T-cell (primary cell): Measurements from ENCODE around the gene TMEM245. TPM values are rescaled to one million over a fixed set of nuclear protein-coding genes. Genes with fewer than 3 reads are reported as not detected.
"Not testable (repeated sequence)": the region's sequence is repeated elsewhere in the genome, so short reads cannot be mapped to it uniquely, and the experiment has no call there.

Experiments used
- ATAC-seq, 4 experiments: fragments of 200-7000 bp in 3 of 4; fragments of 150-1000 bp in 1 of 4; cut with Tn5 transposase; replicated peaks in 1 of 4; 1 replicate in 3 of 4; 2 replicates in 1 of 4; pipeline ENCODE4 v1.10.0; 2021; ENCODE audit warnings: moderate library complexity in 3 of 4, mild to moderate bottlenecking in 2 of 4, moderate number of reproducible peaks in 1 of 4
- CTCF ChIA-PET, 2 donors: fragments of 300-600 bp; sonication (Branson Sonifier 250); formaldehyde crosslinking; loops; one replicate each; lab custom pipeline; 2022; ENCODE audit warnings: antibody characterized with exemption in 2 of 2; lab: Charles Lee
- POLR2A ChIA-PET, 2 donors: fragments of 300-600 bp; sonication (Branson Sonifier 250); formaldehyde crosslinking; loops; one replicate each; lab custom pipeline; 2022; ENCODE audit warnings: antibody characterized with exemption in 2 of 2; lab: Charles Lee
- DNase-seq, 35 experiments: peaks; one replicate each; pipeline versions ENCODE4 v3.0.0 to v3.0.0-alpha.2; 2013 to 2023
- H3K27ac ChIP-seq: one replicate; pipeline ENCODE4 v1.5.1; 2013; ENCODE audit warnings: low read length
- H3K27me3 ChIP-seq, 2 experiments: replicated peaks in 1 of 2; 1 replicate in 1 of 2; 2 replicates in 1 of 2; pipeline versions ENCODE4 v1.6.1 to v1.7.0; 2013; ENCODE audit warnings: low read length in 1 of 2, mixed read lengths in 1 of 2; ENCODE audit not compliant: control insufficient read depth in 2 of 2, insufficient read depth in 2 of 2; ENCODE audit errors: extremely low read depth in 1 of 2
- H3K36me3 ChIP-seq, 2 donors: 1 replicate in 1 of 2; 2 replicates in 1 of 2; pipeline versions ENCODE4 v1.6.1 to v1.7.0; 2013; ENCODE audit warnings: low read length in 1 of 2; ENCODE audit not compliant: control insufficient read depth in 2 of 2, insufficient read depth in 1 of 2; ENCODE audit errors: extremely low read depth in 1 of 2
- H3K4me1 ChIP-seq, 2 experiments: 1 replicate in 1 of 2; 2 replicates in 1 of 2; pipeline versions ENCODE4 v1.6.1 to v1.7.0; 2013; ENCODE audit warnings: low read length in 2 of 2, mixed read lengths in 1 of 2; ENCODE audit not compliant: insufficient read depth in 2 of 2, control insufficient read depth in 1 of 2; ENCODE audit errors: extremely low read depth in 1 of 2
- H3K4me3 ChIP-seq, 2 donors: 1 replicate in 1 of 2; 2 replicates in 1 of 2; pipeline versions ENCODE4 v1.5.1 to v1.7.0; 2013; ENCODE audit warnings: mild to moderate bottlenecking in 2 of 2, low read length in 1 of 2, moderate library complexity in 1 of 2; ENCODE audit not compliant: control insufficient read depth in 1 of 2; ENCODE audit errors: extremely low read depth in 1 of 2
- H3K9me3 ChIP-seq: 2 replicates; pipeline ENCODE4 v1.7.0; 2013
- H3K27ac Mint-ChIP-seq, 2 donors: one replicate each; pipeline ENCODE4 v1.8.0; 2020 to 2021; ENCODE audit warnings: mild to moderate bottlenecking in 2 of 2, mixed read lengths in 2 of 2
- H3K27me3 Mint-ChIP-seq, 2 donors: one replicate each; pipeline ENCODE4 v1.8.0; 2021 to 2022; ENCODE audit warnings: mixed read lengths in 2 of 2
- H3K36me3 Mint-ChIP-seq: one replicate; pipeline ENCODE4 v1.8.0; 2021; ENCODE audit warnings: mixed read lengths
- H3K4me1 Mint-ChIP-seq, 3 donors: one replicate each; pipeline ENCODE4 v1.8.0; 2020 to 2022; ENCODE audit warnings: mixed read lengths in 3 of 3, mild to moderate bottlenecking in 1 of 3
- H3K4me3 Mint-ChIP-seq, 3 donors: one replicate each; pipeline ENCODE4 v1.8.0; 2020 to 2022; ENCODE audit warnings: mild to moderate bottlenecking in 3 of 3, mixed read lengths in 3 of 3, moderate library complexity in 3 of 3
- H3K9me3 Mint-ChIP-seq, 3 donors: one replicate each; pipeline ENCODE4 v1.8.0; 2020 to 2022; ENCODE audit warnings: mixed read lengths in 3 of 3
- WGBS: methylation state at CpG from one replicate; pipeline ENCODE4 v1.1.5; 2013; ENCODE audit warnings: missing lambda C conversion rate; ENCODE audit not compliant: insufficient coverage; 5-methylcytosine and 5-hydroxymethylcytosine counted together
- total RNA-seq, 35 experiments: library from RNA in 6 of 35; stranded (reverse) in 6 of 35; fragments of 120-200 nt in 1 of 35; gene quantifications; one replicate each; pipeline versions ENCODE4 v1.2.1 to v1.2.4 and lab custom pipeline; 2013 to 2026

The TMEM245 gene
- total RNA-seq, 5 donors from 2014 or later (not counting 1 experiment from before 2014, with no cell fraction given) = 32.5 to 68.1 (median 52.5) TPM

DNA sequence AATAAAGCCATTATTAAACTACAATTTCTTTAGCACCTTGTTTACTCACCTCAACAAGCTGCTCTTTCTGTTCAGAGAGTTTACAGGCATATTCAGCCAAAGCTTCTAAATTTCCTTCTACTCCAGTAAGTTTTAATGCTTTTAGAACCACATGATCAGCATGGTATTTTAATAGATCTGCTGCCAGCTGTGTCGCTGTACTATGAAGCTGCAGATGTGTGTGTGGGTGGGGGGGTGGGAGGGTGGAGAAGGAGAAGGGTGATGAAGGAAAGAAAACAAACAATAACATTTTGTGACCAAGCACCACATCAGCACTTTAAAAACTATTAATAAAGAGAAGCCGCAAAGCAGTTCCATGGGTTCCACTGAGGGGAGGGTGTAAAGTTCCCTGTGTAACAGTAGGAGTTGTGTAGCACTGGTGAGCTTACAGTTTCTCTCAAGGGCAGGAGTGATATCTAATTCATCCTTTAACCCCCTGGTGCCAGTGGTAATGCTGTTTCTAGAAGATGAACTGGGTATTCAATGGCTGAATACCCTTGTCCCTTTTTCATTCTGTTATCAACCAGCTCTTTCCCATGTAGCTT lies 147.0 kb downstream of the TMEM245 start:
- H3K36me3 ChIP-seq = no peaks in the 10 kb centered on the region
- Mint-ChIP-seq H3K9me3 (peaks cover 8 to 13% (median 10%) of the 10 kb centered on the region in 3 donors), H3K36me3 (peaks cover 11% of the 10 kb centered on the region), H3K4me1 (no peaks in the 10 kb centered on the region), H3K27me3 (no peaks in the 10 kb centered on the region), H3K27ac (no peak overlapping the region), H3K4me3 (no peak overlapping the region)
- no peaks in the 10 kb centered on the region for H3K27me3 ChIP-seq
- DNase-seq (no peak), ATAC-seq (no peak)
- no peak overlapping the region for H3K4me3 ChIP-seq
- no CpG with 5 or more reads among the region's 2 CpGs for WGBS
- no peaks in the 10 kb centered on the region for H3K4me1 ChIP-seq
- H3K27ac ChIP-seq = no peak overlapping the region
- POLR2A ChIA-PET = no interaction called here
- CTCF ChIA-PET = interaction anchor here in 1 of 2 donors (0.6 kb wide), 1 partner anchor 204 kb away, joined by 4 read pairs; no protein-coding TSS in a partner anchor
- no peaks in the 10 kb centered on the region for H3K9me3 ChIP-seq

DNA sequence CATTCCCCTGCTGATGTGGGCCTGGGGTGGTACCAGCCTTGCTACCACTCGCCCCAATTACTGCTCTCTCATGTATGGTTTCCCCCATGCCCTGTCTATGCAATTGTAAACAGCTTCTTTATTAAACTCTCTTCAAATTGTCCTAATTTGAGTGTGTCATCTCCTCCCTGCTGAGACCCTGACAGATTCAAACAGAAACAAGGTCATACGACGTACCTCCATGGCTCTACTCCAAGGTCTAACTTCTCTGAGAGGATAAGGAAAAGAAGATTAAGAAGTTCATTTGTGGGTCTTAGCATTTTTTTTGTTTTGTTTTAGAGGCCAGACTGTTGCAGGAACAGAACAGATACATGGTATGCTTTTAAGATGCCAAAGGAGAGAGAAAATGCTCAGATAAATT lies 147.6 kb downstream of the TMEM245 start:
- Mint-ChIP-seq H3K4me1 (no peaks in the 10 kb centered on the region), H3K4me3 (no peak overlapping the region), H3K27me3 (no peaks in the 10 kb centered on the region), H3K27ac (no peak overlapping the region), H3K36me3 (peaks cover 11% of the 10 kb centered on the region), H3K9me3 (peaks cover 8 to 13% (median 10%) of the 10 kb centered on the region in 3 donors)
- ATAC-seq = no peak
- Histone ChIP-seq H3K4me3 (no peak overlapping the region), H3K4me1 (no peaks in the 10 kb centered on the region), H3K36me3 (no peaks in the 10 kb centered on the region), H3K27me3 (no peaks in the 10 kb centered on the region), H3K27ac (no peak overlapping the region), H3K9me3 (no peaks in the 10 kb centered on the region)
- 100% methylated on average over 1 of the region's 3 CpGs for WGBS
- ChIA-PET CTCF (interaction anchor here in 1 of 2 donors (0.6 kb wide), 1 partner anchor 204 kb away, joined by 4 read pairs; no protein-coding TSS in a partner anchor), POLR2A (no interaction called here)
- no peak for DNase-seq

- no CpG with 5 or more reads among the region's 2 CpGs for WGBS
- H3K4me1 ChIP-seq, H3K27ac ChIP-seq, DNase-seq, H3K27ac Mint-ChIP-seq, H3K27me3 ChIP-seq, POLR2A ChIA-PET, H3K4me1 Mint-ChIP-seq, H3K36me3 ChIP-seq, CTCF ChIA-PET, H3K27me3 Mint-ChIP-seq, ATAC-seq, H3K4me3 Mint-ChIP-seq, H3K4me3 ChIP-seq, H3K9me3 ChIP-seq: not testable (repeated sequence)
- Mint-ChIP-seq H3K36me3 (peaks cover 11% of the 10 kb centered on the region), H3K9me3 (peaks cover 8 to 13% (median 10%) of the 10 kb centered on the region in 3 donors)
These were observed 148.4 kb downstream of the TMEM245 start for GRCh38 chr9:108971392-108971791.

- H3K27me3 Mint-ChIP-seq = no peaks in the 10 kb centered on the region
- Histone ChIP-seq H3K27me3 (no peaks in the 10 kb centered on the region), H3K27ac (no peak overlapping the region), H3K4me1 (no peaks in the 10 kb centered on the region), H3K4me3 (no peak overlapping the region), H3K36me3 (no peaks in the 10 kb centered on the region), H3K9me3 (no peaks in the 10 kb centered on the region)
- H3K27ac Mint-ChIP-seq = no peak overlapping the region
- H3K4me3 Mint-ChIP-seq = no peak overlapping the region
- peaks cover 8 to 13% (median 10%) of the 10 kb centered on the region in 3 donors for H3K9me3 Mint-ChIP-seq
- ChIA-PET CTCF (interaction anchor here in 1 of 2 donors (0.7 kb wide), 1 partner anchor 16 kb away, joined by 3 read pairs; no protein-coding TSS in a partner anchor), POLR2A (no interaction called here)
- ATAC-seq (no peak), DNase-seq (no peak)
- H3K4me1 Mint-ChIP-seq = no peaks in the 10 kb centered on the region
- H3K36me3 Mint-ChIP-seq = peaks cover 11% of the 10 kb centered on the region
These were observed 151.8 kb downstream of the TMEM245 start for GRCh38 chr9:108967916-108968315.

Other genes starting within 250 kb of the TMEM245 start
- 10 to 100 TPM; 23.1 to 34.5 (median 25.0) TPM for gene ELP1, start 185.8 kb downstream of the TMEM245 start, total RNA-seq
- 1 to 10 TPM; 8.4 to 9.7 (median 8.9) TPM for gene ABITRAM, start 185.5 kb downstream of the TMEM245 start, total RNA-seq
- 1 to 10 TPM; 2.1 to 4.1 (median 3.8) TPM for gene CTNNAL1, start 106.4 kb downstream of the TMEM245 start, total RNA-seq
- under 1 TPM in 1 of 5 donors, not detected in 4; 0.03 TPM for gene FRRS1L, start 47.3 kb upstream of the TMEM245 start, total RNA-seq
- under 1 TPM in 3 of 5 donors, not detected in 2; 0.16 to 0.26 (median 0.16) TPM for gene EPB41L4B, start 201.1 kb upstream of the TMEM245 start, total RNA-seq